Large intestine (tissue), 3 donors: ENCODE measurements around the gene CUL5. TPM values are rescaled to one million over a fixed set of nuclear protein-coding genes. Genes with fewer than 3 reads are reported as not detected.
"Not testable (repeated sequence)": the region's sequence is repeated elsewhere in the genome, so short reads cannot be mapped to it uniquely, and the experiment has no call there.

Experiments
- DNase-seq, 2 donors: peaks; one replicate each; pipeline versions ENCODE4 v3.0.0 to v3.0.0-alpha.2; 2013
- H3K27ac ChIP-seq: one replicate; pipeline ENCODE4 v1.5.1; 2013; ENCODE audit warnings: low read length
- H3K27me3 ChIP-seq: 2 replicates; pipeline ENCODE4 v1.6.1; 2013; ENCODE audit warnings: low read length; ENCODE audit not compliant: control insufficient read depth, insufficient read depth
- H3K36me3 ChIP-seq: 2 replicates; pipeline ENCODE4 v1.6.1; 2013; ENCODE audit warnings: low read length; ENCODE audit not compliant: control insufficient read depth, insufficient read depth
- H3K4me1 ChIP-seq: one replicate; pipeline ENCODE4 v1.6.1; 2013; ENCODE audit warnings: low read length; ENCODE audit not compliant: control insufficient read depth, insufficient read depth
- H3K4me3 ChIP-seq: one replicate; pipeline ENCODE4 v1.5.1; 2013; ENCODE audit warnings: low read length
- H3K9me3 ChIP-seq: one replicate; pipeline ENCODE4 v1.6.1; 2013; ENCODE audit warnings: mild to moderate bottlenecking, low read depth, low read length, moderate library complexity; ENCODE audit not compliant: control insufficient read depth
- WGBS: methylation state at CpG from one replicate; pipeline ENCODE4 v1.1.5; 2013; ENCODE audit warnings: low lambda C conversion rate; ENCODE audit not compliant: insufficient coverage; 5-methylcytosine and 5-hydroxymethylcytosine counted together
- polyA plus RNA-seq: library from polyadenylated mRNA; unstranded; fragments of 120-200 nt; gene quantifications from one replicate; pipeline ENCODE4 v1.2.1, GENCODE V29; 2013

CUL5 gene
- polyA plus RNA-seq, 1 donor = 25.8 TPM

DNA sequence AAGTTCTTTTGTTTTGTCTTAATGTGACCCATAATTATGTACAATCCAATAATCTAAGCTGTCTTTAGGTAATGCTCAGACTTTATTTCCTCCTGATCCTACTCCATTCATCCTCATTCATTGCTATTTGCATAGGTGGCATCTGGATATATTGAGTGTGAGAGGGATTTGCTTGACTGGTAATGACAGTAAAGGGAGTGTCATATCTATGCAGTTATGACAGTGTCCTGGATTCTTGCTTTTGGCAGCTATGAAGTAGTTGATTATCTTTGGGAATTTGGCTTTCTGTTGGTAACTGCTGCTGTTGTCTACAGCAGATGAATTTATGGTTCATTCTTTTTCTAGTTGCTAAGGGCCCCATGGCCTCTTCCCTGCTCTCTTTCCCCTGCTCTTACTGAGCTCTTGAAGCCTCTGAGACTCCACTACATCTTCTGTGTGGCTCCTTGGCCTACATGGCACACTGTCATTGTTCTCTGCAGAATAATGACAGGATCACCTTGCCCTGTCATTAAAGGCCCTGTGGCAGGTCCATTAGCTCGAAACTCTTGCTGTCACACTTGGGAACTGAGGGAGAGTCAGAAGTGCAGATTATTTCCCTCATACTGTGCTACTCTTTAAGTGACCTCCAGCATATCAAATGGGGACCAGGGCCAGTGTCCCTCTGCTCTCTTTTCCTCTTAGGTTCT is 92.5 kb downstream of the CUL5 start:
- Histone ChIP-seq H3K4me3 (no peak overlapping the region), H3K27me3 (no peaks in the 10 kb centered on the region), H3K36me3 (peaks cover 48% of the 10 kb centered on the region), H3K4me1 (no peaks in the 10 kb centered on the region), H3K9me3 (no peaks in the 10 kb centered on the region), H3K27ac (no peak overlapping the region)
- no peak for DNase-seq
- WGBS = no CpG with 5 or more reads among the region's 1 CpG

- Histone ChIP-seq H3K4me3 (no peak overlapping the region), H3K27me3 (no peaks in the 10 kb centered on the region), H3K27ac (no peak overlapping the region), H3K9me3 (no peaks in the 10 kb centered on the region), H3K4me1 (no peaks in the 10 kb centered on the region), H3K36me3 (peaks cover 4% of the 10 kb centered on the region)
- WGBS = 100% methylated on average over 1 of the region's 4 CpGs
- no peak for DNase-seq
Observed at GRCh38 chr11:108111126-108111525, 102.4 kb downstream of the CUL5 start.

GRCh38 chr11:108112057-108112456 is 103.4 kb downstream of the CUL5 start:
- no peak overlapping the region for H3K4me3 ChIP-seq
- no peaks in the 10 kb centered on the region for H3K9me3 ChIP-seq
- no peak for DNase-seq
- H3K27me3 ChIP-seq = no peaks in the 10 kb centered on the region
- peaks cover 4% of the 10 kb centered on the region for H3K36me3 ChIP-seq
- no peak overlapping the region for H3K27ac ChIP-seq
- 100% methylated on average over 1 of the region's 2 CpGs for WGBS
- H3K4me1 ChIP-seq = no peaks in the 10 kb centered on the region

DNA sequence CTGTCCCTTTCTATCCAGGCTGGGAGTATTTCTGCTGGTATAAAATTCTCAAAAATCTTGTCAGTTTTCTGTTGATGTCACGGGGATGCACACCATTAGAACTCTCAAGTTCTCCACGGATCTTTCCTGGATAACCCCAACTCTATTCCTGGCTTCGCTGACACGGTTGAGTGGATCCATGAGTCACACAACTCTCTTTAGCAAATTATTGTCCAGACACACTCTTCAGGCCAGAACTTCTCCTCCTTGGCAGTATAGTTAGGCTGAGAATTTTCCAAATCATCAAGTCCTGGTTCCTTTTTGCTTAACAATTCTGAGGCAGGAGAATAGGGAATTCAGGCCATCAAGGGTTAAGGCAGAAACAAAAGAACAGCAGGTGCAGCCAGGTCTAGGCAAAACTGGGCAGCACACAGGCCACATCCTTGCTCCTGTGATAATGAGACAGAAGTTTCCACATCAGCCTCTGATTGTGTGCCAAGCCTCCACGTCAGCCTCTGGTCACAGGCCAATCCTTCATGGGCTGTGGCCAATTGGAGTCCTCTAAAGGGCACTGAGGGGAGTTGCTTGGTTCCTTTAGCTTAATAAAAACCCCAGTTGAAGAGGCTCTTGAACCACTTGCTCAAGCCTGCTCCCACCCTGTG is 106.9 kb downstream of the CUL5 start:
- peak in 1 of 2 donors; percentile 30 for DNase-seq

GRCh38 chr11:108117746-108118371 is 109.2 kb downstream of the CUL5 start:
- peak in 1 of 2 donors; percentile 11 for DNase-seq
- H3K9me3 ChIP-seq = no peaks in the 10 kb centered on the region
- no peaks in the 10 kb centered on the region for H3K27me3 ChIP-seq
- no peak overlapping the region for H3K27ac ChIP-seq
- H3K36me3 ChIP-seq = no peaks in the 10 kb centered on the region
- peaks cover 5% of the 10 kb centered on the region for H3K4me1 ChIP-seq
- no peak overlapping the region for H3K4me3 ChIP-seq

More for the DNA sequence above, 106.9 kb downstream of the CUL5 start:
- Histone ChIP-seq H3K4me1 (no peaks in the 10 kb centered on the region), H3K27me3 (no peaks in the 10 kb centered on the region), H3K4me3 (no peak overlapping the region), H3K27ac (no peak overlapping the region), H3K9me3 (no peaks in the 10 kb centered on the region), H3K36me3 (no peaks in the 10 kb centered on the region)
- 50% methylated on average over 2 of the region's 5 CpGs for WGBS

GRCh38 chr11:108120936-108121273 is 112.2 kb downstream of the CUL5 start:
- peak overlapping the region; percentile 47 for H3K27ac ChIP-seq
- H3K36me3 ChIP-seq, DNase-seq, H3K9me3 ChIP-seq, H3K27me3 ChIP-seq, H3K4me1 ChIP-seq: not testable (repeated sequence)
- WGBS = 100% methylated on average over 1 of the region's 7 CpGs
- H3K4me3 ChIP-seq = peak overlapping the region; percentile 59

DNA sequence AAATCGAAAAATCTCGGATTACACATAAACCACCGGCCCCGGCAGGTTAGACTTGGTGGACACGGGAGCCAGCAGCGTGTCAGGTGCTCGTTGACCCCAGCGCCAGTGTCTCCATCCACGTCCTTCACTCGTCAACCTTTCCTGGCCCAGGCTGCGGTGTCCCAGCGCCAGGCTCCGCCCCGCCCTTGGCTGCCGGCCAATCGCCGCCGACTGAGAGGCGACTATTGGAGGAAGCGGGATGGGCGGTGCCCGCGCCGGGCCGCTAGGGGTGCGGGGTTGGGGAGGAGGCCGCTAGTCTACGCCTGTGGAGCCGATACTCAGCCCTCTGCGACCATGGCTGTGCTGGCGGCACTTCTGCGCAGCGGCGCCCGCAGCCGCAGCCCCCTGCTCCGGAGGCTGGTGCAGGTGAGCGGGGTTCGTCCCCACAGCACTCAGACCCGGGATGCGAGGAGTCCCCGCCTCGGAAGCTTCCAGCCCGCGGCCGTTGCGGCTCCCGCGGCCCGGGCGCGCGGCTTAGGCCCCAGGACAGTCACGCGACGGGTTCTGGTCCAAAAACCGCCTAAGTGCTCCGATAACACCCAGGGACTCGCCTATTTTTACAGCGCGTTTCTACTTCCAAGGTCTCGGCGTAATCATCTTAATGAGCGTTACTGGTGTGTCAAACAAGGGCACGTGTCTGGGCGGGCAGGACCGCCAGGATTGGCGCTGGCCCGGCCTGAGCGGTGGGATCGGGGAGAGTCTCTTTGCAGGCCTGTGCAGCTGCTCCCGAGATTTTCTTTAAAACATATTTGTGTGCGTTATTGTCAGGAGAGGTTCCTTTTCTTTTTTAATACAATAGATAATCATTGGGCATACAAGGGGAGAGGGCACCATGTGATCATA is 112.8 kb downstream of the CUL5 start, which contains the start of gene ACAT1:
TSS of gene ACAT1 (plus strand) at position 294 of the 882 bp plus-strand sequence. CDS start at position 334, 40 bp downstream.
- peaks cover 2% of the 10 kb centered on the region for H3K36me3 ChIP-seq
- H3K27me3 ChIP-seq = no peaks in the 10 kb centered on the region
- H3K27ac ChIP-seq = peak within 1 kb of the TSS; percentile 58
- no peaks in the 10 kb centered on the region for H3K9me3 ChIP-seq
- H3K4me3 ChIP-seq = peak within 1 kb of the TSS; percentile 59
- peak; percentile 88 to 93 for DNase-seq
- H3K4me1 ChIP-seq = peaks cover 9% of the 10 kb centered on the region
- no CpG with 5 or more reads among the region's 73 CpGs for WGBS

DNA sequence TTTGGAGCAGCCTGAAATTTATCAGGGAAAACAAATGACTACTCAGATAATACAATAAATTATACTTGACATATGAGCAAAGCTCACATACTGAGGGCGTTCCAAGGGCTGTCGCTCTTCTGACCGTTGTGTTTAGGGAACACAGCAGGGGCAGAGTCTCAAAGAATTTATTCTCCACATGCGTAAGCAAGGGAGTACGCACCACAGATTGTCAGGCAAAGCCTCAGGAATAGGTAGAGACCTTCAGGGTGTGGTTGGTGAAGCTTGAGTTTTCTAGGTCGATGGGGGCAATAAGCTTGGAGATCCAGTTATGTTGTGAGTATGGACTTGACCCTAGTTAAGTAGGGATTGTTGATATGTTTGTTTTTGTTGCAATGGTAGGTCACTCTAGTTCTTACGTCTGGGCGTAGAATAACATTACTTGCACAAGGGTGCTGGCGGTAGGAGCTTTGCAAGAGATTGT is 113.5 kb downstream of the CUL5 start:
- H3K36me3 ChIP-seq = peaks cover 2% of the 10 kb centered on the region
- WGBS = no CpG with 5 or more reads among the region's 9 CpGs
- no peak overlapping the region for H3K27ac ChIP-seq
- H3K4me1 ChIP-seq = peaks cover 9% of the 10 kb centered on the region
- no peaks in the 10 kb centered on the region for H3K27me3 ChIP-seq
- H3K9me3 ChIP-seq = no peaks in the 10 kb centered on the region
- H3K4me3 ChIP-seq = peak overlapping the region; percentile 59
- DNase-seq = peak; percentile 48 to 69

GRCh38 chr11:108125096-108125495 is 116.4 kb downstream of the CUL5 start:
- no CpG with 5 or more reads among the region's 5 CpGs for whole genome bisulfite sequencing
- Histone ChIP-seq H3K4me1 (peaks cover 9% of the 10 kb centered on the region), H3K4me3 (no peak overlapping the region), H3K9me3 (no peaks in the 10 kb centered on the region), H3K27me3 (no peaks in the 10 kb centered on the region), H3K36me3 (peaks cover 2% of the 10 kb centered on the region), H3K27ac (no peak overlapping the region)
- DNase-seq = no peak

GRCh38 chr11:108128772-108129171 is 120.1 kb downstream of the CUL5 start:
- no peak for DNase-seq
- Histone ChIP-seq H3K9me3 (no peaks in the 10 kb centered on the region), H3K4me1 (no peaks in the 10 kb centered on the region), H3K27ac (no peak overlapping the region), H3K4me3 (no peak overlapping the region), H3K27me3 (no peaks in the 10 kb centered on the region), H3K36me3 (peaks cover 6% of the 10 kb centered on the region)
- no CpG with 5 or more reads among the region's 2 CpGs for WGBS
